ENCODE data around the gene CDKN2D. TPM values are rescaled to one million over a fixed set of nuclear protein-coding genes. Genes with fewer than 3 reads are reported as not detected.

The CDKN2D gene
- total and polyA plus RNA-seq, 2 of the 13 experiments (the other 11 are each of a cell fraction or from before 2014, with no cell fraction given), result 5.4 to 8.6 TPM

- TF ChIP-seq, protein P1, sequence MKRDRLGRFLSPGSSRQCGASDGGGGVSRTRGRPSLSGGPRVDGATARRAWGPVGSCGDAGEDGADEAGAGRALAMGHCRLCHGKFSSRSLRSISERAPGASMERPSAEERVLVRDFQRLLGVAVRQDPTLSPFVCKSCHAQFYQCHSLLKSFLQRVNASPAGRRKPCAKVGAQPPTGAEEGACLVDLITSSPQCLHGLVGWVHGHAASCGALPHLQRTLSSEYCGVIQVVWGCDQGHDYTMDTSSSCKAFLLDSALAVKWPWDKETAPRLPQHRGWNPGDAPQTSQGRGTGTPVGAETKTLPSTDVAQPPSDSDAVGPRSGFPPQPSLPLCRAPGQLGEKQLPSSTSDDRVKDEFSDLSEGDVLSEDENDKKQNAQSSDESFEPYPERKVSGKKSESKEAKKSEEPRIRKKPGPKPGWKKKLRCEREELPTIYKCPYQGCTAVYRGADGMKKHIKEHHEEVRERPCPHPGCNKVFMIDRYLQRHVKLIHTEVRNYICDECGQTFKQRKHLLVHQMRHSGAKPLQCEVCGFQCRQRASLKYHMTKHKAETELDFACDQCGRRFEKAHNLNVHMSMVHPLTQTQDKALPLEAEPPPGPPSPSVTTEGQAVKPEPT (CRISPR knock-in tag; IDR thresholded peaks at IDR 0.05; ENCODE audit: low read depth), result peak; percentile 84; the same call in 1 of the 2 replicates
- TF ChIP-seq NR1H2 (CRISPR knock-in tag; IDR thresholded peaks at IDR 0.05; ENCODE audit: borderline replicate concordance, low read depth), result no peak
- no peak for TF ChIP-seq HOXA7 (CRISPR knock-in tag; IDR thresholded peaks at IDR 0.05)
- TF ChIP-seq EED (CRISPR knock-in tag; IDR thresholded peaks at IDR 0.05), result peak; percentile 70
- TF ChIP-seq ZNF841 (CRISPR knock-in tag; IDR thresholded peaks at IDR 0.05; ENCODE audit: borderline replicate concordance), result no peak; the same call in 1 of the 2 replicates
- TF ChIP-seq RFX5 (IDR thresholded peaks at IDR 0.05; ENCODE audit: low read depth, low read length), result no peak
- no peak for TF ChIP-seq ZNF737 (CRISPR knock-in tag; IDR thresholded peaks at IDR 0.05; ENCODE audit: borderline replicate concordance)
- peak; percentile 58; the same call in 1 of the 2 replicates for TF ChIP-seq ZNF350 (CRISPR knock-in tag; IDR thresholded peaks at IDR 0.05; ENCODE audit: borderline replicate concordance, low read depth)
- TF ChIP-seq IRF9 (CRISPR knock-in tag; IDR thresholded peaks at IDR 0.05; ENCODE audit: borderline replicate concordance), result peak; percentile 95
- TF ChIP-seq, protein P2, sequence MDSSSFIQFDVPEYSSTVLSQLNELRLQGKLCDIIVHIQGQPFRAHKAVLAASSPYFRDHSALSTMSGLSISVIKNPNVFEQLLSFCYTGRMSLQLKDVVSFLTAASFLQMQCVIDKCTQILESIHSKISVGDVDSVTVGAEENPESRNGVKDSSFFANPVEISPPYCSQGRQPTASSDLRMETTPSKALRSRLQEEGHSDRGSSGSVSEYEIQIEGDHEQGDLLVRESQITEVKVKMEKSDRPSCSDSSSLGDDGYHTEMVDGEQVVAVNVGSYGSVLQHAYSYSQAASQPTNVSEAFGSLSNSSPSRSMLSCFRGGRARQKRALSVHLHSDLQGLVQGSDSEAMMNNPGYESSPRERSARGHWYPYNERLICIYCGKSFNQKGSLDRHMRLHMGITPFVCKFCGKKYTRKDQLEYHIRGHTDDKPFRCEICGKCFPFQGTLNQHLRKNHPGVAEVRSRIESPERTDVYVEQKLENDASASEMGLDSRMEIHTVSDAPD (CRISPR knock-in tag; IDR thresholded peaks at IDR 0.05), result no peak
- TF ChIP-seq POLR2A (IDR thresholded peaks at IDR 0.05; ENCODE audit: insufficient read depth in 1 of 2, low read depth in 2 of 2, low read length in 2 of 2), result peak; percentile 56 to 84
- TF ChIP-seq ZNF230 (CRISPR knock-in tag; IDR thresholded peaks at IDR 0.05), result peak; percentile 93; the same call in 1 of the 2 replicates
- no peak for TF ChIP-seq HNF4A (CRISPR knock-in tag; IDR thresholded peaks at IDR 0.05)
- peak; percentile 85; the same call in 1 of the 2 replicates for TF ChIP-seq ZNF275 (CRISPR knock-in tag; IDR thresholded peaks at IDR 0.05; ENCODE audit: borderline replicate concordance)
- TF ChIP-seq THAP9 (CRISPR knock-in tag; IDR thresholded peaks at IDR 0.05; ENCODE audit: borderline replicate concordance), result peak; percentile 88; the same call in 1 of the 2 replicates
- TF ChIP-seq BATF2 (CRISPR knock-in tag; IDR thresholded peaks at IDR 0.05), result peak; percentile 97
- TF ChIP-seq HES4 (CRISPR knock-in tag; IDR thresholded peaks at IDR 0.05; ENCODE audit: borderline replicate concordance), result peak; percentile 96; the same call in 1 of the 2 replicates
- TF ChIP-seq AHR (CRISPR knock-in tag; IDR thresholded peaks at IDR 0.05), result peak; percentile 86; the same call in 1 of the 2 replicates
Observed at GRCh38 chr19:10565567-10566407, 3.0 kb downstream of the CDKN2D start, which contains the start of gene KRI1 (continued).

All from HepG2 (cell line).